ENCODE data around the gene CHCHD6. TPM values are rescaled to one million over a fixed set of nuclear protein-coding genes. Genes with fewer than 3 reads are reported as not detected.

The CHCHD6 gene
- total RNA-seq, 1 donor from 2014 or later: 15.7 TPM

GRCh38 chr3:126916546-126916945, 212.5 kb downstream of the CHCHD6 start:
- Mint-ChIP-seq H3K27me3 (ENCODE audit: low read depth) (peaks cover 4% of the 10 kb centered on the region), H3K4me1 (ENCODE audit: low read depth) (peaks cover 23% of the 10 kb centered on the region), H3K27ac (no peak overlapping the region), H3K9me3 (peaks cover 9% of the 10 kb centered on the region), H3K4me3 (ENCODE audit: low read depth) (no peak overlapping the region), H3K36me3 (ENCODE audit: low read depth) (peaks cover 5% of the 10 kb centered on the region)
- intact Hi-C loops (cut with micrococcal nuclease): no loop called here
- no peak for DNase-seq (ENCODE audit: low spot score)

GRCh38 chr3:126917232-126917804, 213.3 kb downstream of the CHCHD6 start:
- no peak overlapping the region for H3K27ac Mint-ChIP-seq
- no peak for DNase-seq (ENCODE audit: low spot score)
- H3K27me3 Mint-ChIP-seq (ENCODE audit: low read depth): peaks cover 4% of the 10 kb centered on the region
- H3K9me3 Mint-ChIP-seq: peaks cover 9% of the 10 kb centered on the region
- peaks cover 15% of the 10 kb centered on the region for H3K4me1 Mint-ChIP-seq (ENCODE audit: low read depth)
- intact Hi-C loops (cut with micrococcal nuclease): no loop called here
- no peak overlapping the region for H3K4me3 Mint-ChIP-seq (ENCODE audit: low read depth)
- peaks cover 5% of the 10 kb centered on the region for H3K36me3 Mint-ChIP-seq (ENCODE audit: low read depth)

GRCh38 chr3:126918355-126918821, 214.3 kb downstream of the CHCHD6 start:
- peaks cover 4% of the 10 kb centered on the region for H3K27me3 Mint-ChIP-seq (ENCODE audit: low read depth)
- no peak for DNase-seq (ENCODE audit: low spot score)
- H3K36me3 Mint-ChIP-seq (ENCODE audit: low read depth): peaks cover 5% of the 10 kb centered on the region
- H3K9me3 Mint-ChIP-seq: peaks cover 9% of the 10 kb centered on the region
- no peak overlapping the region for H3K27ac Mint-ChIP-seq
- H3K4me3 Mint-ChIP-seq (ENCODE audit: low read depth): no peak overlapping the region
- peaks cover 11% of the 10 kb centered on the region for H3K4me1 Mint-ChIP-seq (ENCODE audit: low read depth)
- intact Hi-C loops (cut with micrococcal nuclease): no loop called here

- Mint-ChIP-seq H3K4me3 (ENCODE audit: low read depth) (no peak overlapping the region), H3K4me1 (ENCODE audit: low read depth) (peaks cover 8% of the 10 kb centered on the region), H3K27ac (no peak overlapping the region), H3K36me3 (ENCODE audit: low read depth) (no peaks in the 10 kb centered on the region), H3K27me3 (ENCODE audit: low read depth) (peaks cover 4% of the 10 kb centered on the region), H3K9me3 (peaks cover 9% of the 10 kb centered on the region)
- intact Hi-C loops (cut with micrococcal nuclease): no loop called here
- DNase-seq (ENCODE audit: low spot score): no peak
These were observed 217.2 kb downstream of the CHCHD6 start for GRCh38 chr3:126921085-126921824.

GRCh38 chr3:126922466-126922865, 218.4 kb downstream of the CHCHD6 start:
- intact Hi-C loops (cut with micrococcal nuclease): no loop called here
- Mint-ChIP-seq H3K36me3 (ENCODE audit: low read depth) (no peaks in the 10 kb centered on the region), H3K4me1 (ENCODE audit: low read depth) (peaks cover 8% of the 10 kb centered on the region), H3K9me3 (peaks cover 9% of the 10 kb centered on the region), H3K4me3 (ENCODE audit: low read depth) (no peak overlapping the region), H3K27ac (no peak overlapping the region), H3K27me3 (ENCODE audit: low read depth) (peaks cover 4% of the 10 kb centered on the region)
- DNase-seq (ENCODE audit: low spot score): no peak

- intact Hi-C loops (cut with micrococcal nuclease): no loop called here
- peaks cover 9% of the 10 kb centered on the region for H3K9me3 Mint-ChIP-seq
- H3K27ac Mint-ChIP-seq: no peak overlapping the region
- H3K27me3 Mint-ChIP-seq (ENCODE audit: low read depth): peaks cover 4% of the 10 kb centered on the region
- no peak overlapping the region for H3K4me3 Mint-ChIP-seq (ENCODE audit: low read depth)
- H3K4me1 Mint-ChIP-seq (ENCODE audit: low read depth): peaks cover 8% of the 10 kb centered on the region
- no peaks in the 10 kb centered on the region for H3K36me3 Mint-ChIP-seq (ENCODE audit: low read depth)
- no peak for DNase-seq (ENCODE audit: low spot score)
These were observed 219.4 kb downstream of the CHCHD6 start for GRCh38 chr3:126923423-126923822.

- Mint-ChIP-seq H3K9me3 (peaks cover 9% of the 10 kb centered on the region), H3K36me3 (ENCODE audit: low read depth) (no peaks in the 10 kb centered on the region), H3K4me3 (ENCODE audit: low read depth) (no peak overlapping the region), H3K27me3 (ENCODE audit: low read depth) (peaks cover 4% of the 10 kb centered on the region), H3K4me1 (ENCODE audit: low read depth) (peaks cover 8% of the 10 kb centered on the region), H3K27ac (no peak overlapping the region)
- intact Hi-C loops (cut with micrococcal nuclease): no loop called here
- DNase-seq (ENCODE audit: low spot score): no peak
These were observed 219.9 kb downstream of the CHCHD6 start for GRCh38 chr3:126923895-126924294.

GRCh38 chr3:126924458-126924857, 220.4 kb downstream of the CHCHD6 start:
- Mint-ChIP-seq H3K9me3 (peaks cover 9% of the 10 kb centered on the region), H3K36me3 (ENCODE audit: low read depth) (no peaks in the 10 kb centered on the region), H3K4me1 (ENCODE audit: low read depth) (peaks cover 8% of the 10 kb centered on the region), H3K27ac (no peak overlapping the region), H3K4me3 (ENCODE audit: low read depth) (no peak overlapping the region), H3K27me3 (ENCODE audit: low read depth) (peaks cover 4% of the 10 kb centered on the region)
- intact Hi-C loops (cut with micrococcal nuclease): no loop called here
- DNase-seq (ENCODE audit: low spot score): no peak

- H3K4me3 Mint-ChIP-seq (ENCODE audit: low read depth): no peak overlapping the region
- H3K9me3 Mint-ChIP-seq: peaks cover under 1% of the 10 kb centered on the region
- no peaks in the 10 kb centered on the region for H3K36me3 Mint-ChIP-seq (ENCODE audit: low read depth)
- H3K27me3 Mint-ChIP-seq (ENCODE audit: low read depth): no peaks in the 10 kb centered on the region
- no peak for DNase-seq (ENCODE audit: low spot score)
- intact Hi-C loops (cut with micrococcal nuclease): no loop called here
- H3K4me1 Mint-ChIP-seq (ENCODE audit: low read depth): peaks cover 8% of the 10 kb centered on the region
- H3K27ac Mint-ChIP-seq: no peak overlapping the region
These were observed 221.6 kb downstream of the CHCHD6 start for GRCh38 chr3:126925411-126926171.

GRCh38 chr3:126926684-126927400, 222.8 kb downstream of the CHCHD6 start:
- intact Hi-C loops (cut with micrococcal nuclease): no loop called here
- no peak for DNase-seq (ENCODE audit: low spot score)
- Mint-ChIP-seq H3K36me3 (ENCODE audit: low read depth) (no peaks in the 10 kb centered on the region), H3K9me3 (no peaks in the 10 kb centered on the region), H3K27ac (no peak overlapping the region), H3K4me1 (ENCODE audit: low read depth) (peaks cover 8% of the 10 kb centered on the region), H3K27me3 (ENCODE audit: low read depth) (no peaks in the 10 kb centered on the region), H3K4me3 (ENCODE audit: low read depth) (no peak overlapping the region)

- intact Hi-C loops (cut with micrococcal nuclease): no loop called here
- no peak for DNase-seq (ENCODE audit: low spot score)
- Mint-ChIP-seq H3K27ac (no peak overlapping the region), H3K4me1 (ENCODE audit: low read depth) (peaks cover 8% of the 10 kb centered on the region), H3K4me3 (ENCODE audit: low read depth) (no peak overlapping the region), H3K9me3 (no peaks in the 10 kb centered on the region), H3K36me3 (ENCODE audit: low read depth) (no peaks in the 10 kb centered on the region), H3K27me3 (ENCODE audit: low read depth) (no peaks in the 10 kb centered on the region)
These were observed 223.3 kb downstream of the CHCHD6 start for GRCh38 chr3:126927401-126927750.

- H3K9me3 Mint-ChIP-seq: no peaks in the 10 kb centered on the region
- intact Hi-C loops (cut with micrococcal nuclease): no loop called here
These were observed 223.8 kb downstream of the CHCHD6 start for GRCh38 chr3:126927846-126928245.

More at GRCh38 chr3:126927846-126928245, 223.8 kb downstream of the CHCHD6 start:
- Mint-ChIP-seq H3K27ac (no peak overlapping the region), H3K4me3 (ENCODE audit: low read depth) (no peak overlapping the region), H3K36me3 (ENCODE audit: low read depth) (no peaks in the 10 kb centered on the region), H3K4me1 (ENCODE audit: low read depth) (peaks cover 8% of the 10 kb centered on the region), H3K27me3 (ENCODE audit: low read depth) (no peaks in the 10 kb centered on the region)
- DNase-seq (ENCODE audit: low spot score): no peak

Data from activated T-helper 2 cell treated with anti-CD3 and anti-CD28 coated beads, Interferon-gamma antibody, Interleukin-2, Interleukin-4, amounts not matched to agents 10 μg/mL and 5 μg/mL and 100 μg/mL, durations not matched to agents 14 hours and 24 hours and 36 hours (primary cell).